Measurements from ENCODE around the gene ZNF358. TPM values are rescaled to one million over a fixed set of nuclear protein-coding genes. Genes with fewer than 3 reads are reported as not detected.
A peak's percentile ranks its signal among the peaks of the same experiment; 100 is the strongest.

Gene ZNF358
- polyA plus RNA-seq, 1 experiment = 43.9 TPM

DNA sequence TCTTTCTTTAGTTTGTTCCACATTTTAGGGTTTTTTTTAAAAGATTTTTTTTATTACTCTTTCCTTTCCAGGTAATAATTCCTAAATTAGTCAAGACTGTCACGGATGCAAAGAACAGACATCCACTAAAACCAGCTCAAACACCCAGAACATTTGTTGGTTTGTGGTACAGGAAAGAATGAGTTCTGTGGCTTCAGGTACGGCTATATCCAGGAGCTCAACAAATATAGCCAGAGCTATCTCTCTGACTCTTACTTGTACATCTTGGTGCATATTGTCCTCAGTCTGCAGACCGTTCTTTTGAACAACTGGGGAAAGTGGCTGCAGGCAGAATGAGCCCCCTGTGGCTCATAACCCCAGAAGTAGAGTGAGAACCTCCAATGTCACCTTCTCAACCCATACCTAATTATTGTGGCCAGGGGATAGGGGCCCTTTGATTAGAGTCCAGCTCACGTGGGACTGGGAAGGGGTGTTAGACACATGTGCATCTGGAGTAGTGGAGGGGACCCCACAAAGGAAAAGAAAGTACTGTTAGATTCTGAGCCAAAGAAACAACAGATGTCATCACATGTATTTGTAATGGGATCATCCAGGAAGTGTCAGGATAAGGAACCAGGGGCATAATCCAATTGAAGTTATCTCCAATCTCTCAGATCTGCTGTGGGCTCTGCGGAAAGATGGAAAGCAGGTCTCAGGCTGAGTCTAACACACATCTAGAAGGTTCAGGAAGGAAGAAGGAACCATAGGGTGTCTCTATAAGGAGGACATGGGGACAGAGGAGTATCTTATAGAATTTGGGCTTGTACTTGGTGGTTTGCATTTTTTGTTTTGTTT, 1.9 kb upstream of the ZNF358 start:
- Histone ChIP-seq H3K4me3 (ENCODE audit: low read depth, low read length) (no peak overlapping the region), H3K27me3 (ENCODE audit: control insufficient read depth, insufficient read depth, low read length) (no peaks in the 10 kb centered on the region; the same call in 1 of the 2 replicates), H3K36me3 (ENCODE audit: control insufficient read depth, insufficient read depth, low read length) (no peaks in the 10 kb centered on the region)
- no peak for TF ChIP-seq CTCF (IDR thresholded peaks at IDR 0.05; ENCODE audit: insufficient read depth, low read depth, low read length)
- POLR2A ChIA-PET = no interaction called here
- CTCF ChIA-PET = no interaction called here
- no peak for DNase-seq (ENCODE audit: low read depth)

- POLR2A ChIA-PET = no interaction called here
- DNase-seq (ENCODE audit: low read depth) = no peak
- no peak for TF ChIP-seq CTCF (IDR thresholded peaks at IDR 0.05; ENCODE audit: insufficient read depth, low read depth, low read length)
- Histone ChIP-seq H3K4me3 (ENCODE audit: low read depth, low read length) (peak overlapping the region; percentile 78; the same call in 1 of the 2 replicates), H3K27me3 (ENCODE audit: control insufficient read depth, insufficient read depth, low read length) (no peaks in the 10 kb centered on the region), H3K36me3 (ENCODE audit: control insufficient read depth, insufficient read depth, low read length) (peaks cover 2% of the 10 kb centered on the region)
- CTCF ChIA-PET = no interaction called here
Measured at GRCh38 chr19:7515110-7515644, 726 bp upstream of the ZNF358 start.

DNA sequence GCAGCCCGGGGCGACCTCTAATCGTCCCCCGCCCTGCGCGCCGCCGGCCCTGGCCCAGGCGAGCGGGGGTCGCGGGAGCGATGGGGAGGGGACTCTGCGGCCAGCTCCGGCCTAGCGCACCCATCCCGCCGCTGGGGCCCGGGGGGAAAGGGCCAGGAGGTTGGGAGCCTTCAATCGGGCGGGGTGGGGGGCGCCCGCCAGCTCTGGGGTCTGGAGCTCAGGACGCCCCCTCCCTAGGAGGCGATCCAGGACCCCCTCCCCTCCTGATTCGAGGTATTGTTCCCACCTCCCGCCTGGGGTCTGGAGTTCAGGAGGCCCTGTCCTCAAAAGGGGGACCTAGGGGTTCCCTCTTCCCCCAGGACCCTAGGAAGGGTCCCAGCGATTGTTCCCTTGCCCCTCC, 430 bp downstream of the ZNF358 start:
- DNase-seq (ENCODE audit: low read depth) = no peak
- ChIA-PET CTCF (no interaction called here), POLR2A (interaction anchor here (0.6 kb wide), 1 partner anchor 122 kb away, joined by 5 read pairs; no protein-coding TSS in a partner anchor)
- no peak for TF ChIP-seq CTCF (IDR thresholded peaks at IDR 0.05; ENCODE audit: insufficient read depth, low read depth, low read length)
- peaks cover 7% of the 10 kb centered on the region for H3K36me3 ChIP-seq (ENCODE audit: control insufficient read depth, insufficient read depth, low read length)
- H3K4me3 ChIP-seq (ENCODE audit: low read depth, low read length) = peak overlapping the region; percentile 78
- no peaks in the 10 kb centered on the region for H3K27me3 ChIP-seq (ENCODE audit: control insufficient read depth, insufficient read depth, low read length)

GRCh38 chr19:7516878-7517277, 975 bp downstream of the ZNF358 start:
- ChIA-PET POLR2A (interaction anchor here (0.6 kb wide), 1 partner anchor 122 kb away, joined by 5 read pairs; no protein-coding TSS in a partner anchor), CTCF (no interaction called here)
- TF ChIP-seq CTCF (IDR thresholded peaks at IDR 0.05; ENCODE audit: insufficient read depth, low read depth, low read length) = no peak
- DNase-seq (ENCODE audit: low read depth) = no peak
- H3K27me3 ChIP-seq (ENCODE audit: control insufficient read depth, insufficient read depth, low read length) = no peaks in the 10 kb centered on the region
- peak overlapping the region; percentile 78 for H3K4me3 ChIP-seq (ENCODE audit: low read depth, low read length)
- H3K36me3 ChIP-seq (ENCODE audit: control insufficient read depth, insufficient read depth, low read length) = peaks cover 7% of the 10 kb centered on the region

GRCh38 chr19:7519361-7520130, 3.6 kb downstream of the ZNF358 start:
- POLR2A ChIA-PET = no interaction called here
- peaks cover 7% of the 10 kb centered on the region for H3K36me3 ChIP-seq (ENCODE audit: control insufficient read depth, insufficient read depth, low read length)
- DNase-seq (ENCODE audit: low read depth) = no peak
- no peak for TF ChIP-seq CTCF (IDR thresholded peaks at IDR 0.05; ENCODE audit: insufficient read depth, low read depth, low read length)
- no peak overlapping the region for H3K4me3 ChIP-seq (ENCODE audit: low read depth, low read length)
- no peaks in the 10 kb centered on the region for H3K27me3 ChIP-seq (ENCODE audit: control insufficient read depth, insufficient read depth, low read length)
- CTCF ChIA-PET = interaction anchor here (1.5 kb wide), 1 partner anchor 8 kb away, joined by 3 read pairs; no protein-coding TSS in a partner anchor

All from BJ (cell line).